B cell (primary cell): ENCODE results near the gene ANXA7.

Source experiments
- EZH2 ChIP-seq: IDR thresholded peaks from 2 replicates; pipeline ENCODE4 v1.6.1; 2012; ENCODE audit warnings: borderline replicate concordance, low read depth, mild to moderate bottlenecking, moderate library complexity, low read length; ENCODE audit not compliant: insufficient read depth, poor library complexity, severe bottlenecking
- TF ChIP-seq, protein P1 (sequence below): fragments of 200-600 bp; IDR thresholded peaks from one replicate; pipeline ENCODE4 v1.8.0; 2022; ENCODE audit warnings: antibody characterized with exemption, mild to moderate bottlenecking

DNA sequence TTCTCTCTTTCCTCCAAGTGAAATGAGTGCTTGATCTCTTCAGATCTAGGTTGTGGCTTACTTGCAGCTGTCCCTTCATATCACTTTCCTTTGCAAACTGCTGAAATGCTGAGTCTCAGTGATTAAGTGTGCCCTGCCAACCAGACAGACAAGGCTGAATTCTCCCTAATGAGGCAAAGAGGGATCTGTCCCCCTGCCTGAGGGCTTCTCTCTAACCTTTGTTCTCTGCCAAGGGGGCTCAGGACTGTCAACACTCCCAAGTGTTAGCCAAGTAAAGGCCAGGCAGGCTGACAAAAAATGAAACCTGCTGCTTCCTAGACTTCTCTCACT is 19.6 kb upstream of the ANXA7 start, which contains the start of gene MSS51:
- TF ChIP-seq, protein P1, sequence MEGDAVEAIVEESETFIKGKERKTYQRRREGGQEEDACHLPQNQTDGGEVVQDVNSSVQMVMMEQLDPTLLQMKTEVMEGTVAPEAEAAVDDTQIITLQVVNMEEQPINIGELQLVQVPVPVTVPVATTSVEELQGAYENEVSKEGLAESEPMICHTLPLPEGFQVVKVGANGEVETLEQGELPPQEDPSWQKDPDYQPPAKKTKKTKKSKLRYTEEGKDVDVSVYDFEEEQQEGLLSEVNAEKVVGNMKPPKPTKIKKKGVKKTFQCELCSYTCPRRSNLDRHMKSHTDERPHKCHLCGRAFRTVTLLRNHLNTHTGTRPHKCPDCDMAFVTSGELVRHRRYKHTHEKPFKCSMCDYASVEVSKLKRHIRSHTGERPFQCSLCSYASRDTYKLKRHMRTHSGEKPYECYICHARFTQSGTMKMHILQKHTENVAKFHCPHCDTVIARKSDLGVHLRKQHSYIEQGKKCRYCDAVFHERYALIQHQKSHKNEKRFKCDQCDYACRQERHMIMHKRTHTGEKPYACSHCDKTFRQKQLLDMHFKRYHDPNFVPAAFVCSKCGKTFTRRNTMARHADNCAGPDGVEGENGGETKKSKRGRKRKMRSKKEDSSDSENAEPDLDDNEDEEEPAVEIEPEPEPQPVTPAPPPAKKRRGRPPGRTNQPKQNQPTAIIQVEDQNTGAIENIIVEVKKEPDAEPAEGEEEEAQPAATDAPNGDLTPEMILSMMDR: no peak
- no peak for TF ChIP-seq EZH2
